Effector memory CD4-positive, alpha-beta T cell (primary cell): ENCODE data around the gene SERTAD2.

ENCODE experiments used
- DNase-seq, 3 donors: peaks; one replicate each; pipeline ENCODE4 v3.0.0-alpha.2; 2020
- H3K27ac ChIP-seq: 2 replicates; pipeline ENCODE4 v1.7.0; 2013; ENCODE audit warnings: mild to moderate bottlenecking, low read length, moderate library complexity; ENCODE audit not compliant: insufficient read depth, poor library complexity, severe bottlenecking
- H3K27me3 ChIP-seq: replicated peaks from 2 replicates; pipeline ENCODE4 v1.7.0; 2013; ENCODE audit warnings: mild to moderate bottlenecking, low read length; ENCODE audit not compliant: insufficient read depth, control insufficient read depth, poor library complexity, severe bottlenecking
- H3K36me3 ChIP-seq: 2 replicates; pipeline ENCODE4 v1.7.0; 2013; ENCODE audit warnings: mild to moderate bottlenecking, low read length, moderate library complexity; ENCODE audit not compliant: control insufficient read depth, insufficient read depth
- H3K4me1 ChIP-seq: 2 replicates; pipeline ENCODE4 v1.7.0; 2013; ENCODE audit warnings: low read length, mild to moderate bottlenecking; ENCODE audit not compliant: control insufficient read depth, insufficient read depth, poor library complexity, severe bottlenecking
- H3K4me3 ChIP-seq: 2 replicates; pipeline ENCODE4 v1.7.0; 2013; ENCODE audit warnings: low read length, low read depth, mild to moderate bottlenecking; ENCODE audit not compliant: insufficient read depth, poor library complexity, severe bottlenecking
- H3K9me3 ChIP-seq: 2 replicates; pipeline ENCODE4 v1.7.0; 2013; ENCODE audit warnings: mild to moderate bottlenecking, low read length, moderate library complexity; ENCODE audit not compliant: control insufficient read depth

Gene SERTAD2

GRCh38 chr2:64650722-64651338, 2.9 kb downstream of the SERTAD2 start:
- Histone ChIP-seq H3K36me3 (no peaks in the 10 kb centered on the region), H3K27me3 (no peaks in the 10 kb centered on the region), H3K4me1 (peaks cover 17% of the 10 kb centered on the region), H3K27ac (no peak overlapping the region), H3K9me3 (no peaks in the 10 kb centered on the region), H3K4me3 (no peak overlapping the region)
- DNase-seq: no peak

GRCh38 chr2:64650296-64650695, 3.4 kb downstream of the SERTAD2 start:
- no peak for DNase-seq
- H3K4me3 ChIP-seq: no peak overlapping the region
- H3K27me3 ChIP-seq: no peaks in the 10 kb centered on the region
- H3K36me3 ChIP-seq: no peaks in the 10 kb centered on the region
- H3K4me1 ChIP-seq: peaks cover 12% of the 10 kb centered on the region
- H3K27ac ChIP-seq: no peak overlapping the region
- no peaks in the 10 kb centered on the region for H3K9me3 ChIP-seq

- Histone ChIP-seq H3K27me3 (no peaks in the 10 kb centered on the region), H3K36me3 (no peaks in the 10 kb centered on the region), H3K4me3 (no peak overlapping the region), H3K9me3 (no peaks in the 10 kb centered on the region), H3K4me1 (peaks cover 12% of the 10 kb centered on the region), H3K27ac (no peak overlapping the region)
- no peak for DNase-seq
These were observed 4.1 kb downstream of the SERTAD2 start for GRCh38 chr2:64649626-64650025.

- H3K4me1 ChIP-seq: peaks cover 12% of the 10 kb centered on the region
- no peaks in the 10 kb centered on the region for H3K9me3 ChIP-seq
- no peaks in the 10 kb centered on the region for H3K36me3 ChIP-seq
- H3K27ac ChIP-seq: no peak overlapping the region
- no peak overlapping the region for H3K4me3 ChIP-seq
- no peaks in the 10 kb centered on the region for H3K27me3 ChIP-seq
- no peak for DNase-seq
These were observed 4.7 kb downstream of the SERTAD2 start for GRCh38 chr2:64649013-64649484.

GRCh38 chr2:64646007-64646880, 7.5 kb downstream of the SERTAD2 start:
- H3K27ac ChIP-seq: no peak overlapping the region
- peaks cover 4% of the 10 kb centered on the region for H3K4me1 ChIP-seq
- H3K4me3 ChIP-seq: no peak overlapping the region

GRCh38 chr2:64644458-64645382, 9.0 kb downstream of the SERTAD2 start:
- peak overlapping the region; percentile 18 for H3K4me3 ChIP-seq
- H3K36me3 ChIP-seq: no peaks in the 10 kb centered on the region
- H3K27ac ChIP-seq: no peak overlapping the region
- DNase-seq: no peak
- no peaks in the 10 kb centered on the region for H3K27me3 ChIP-seq
- no peaks in the 10 kb centered on the region for H3K9me3 ChIP-seq
- H3K4me1 ChIP-seq: peaks cover 4% of the 10 kb centered on the region

More at GRCh38 chr2:64646007-64646880, 7.5 kb downstream of the SERTAD2 start:
- DNase-seq: peak; percentile 62 to 74 (median 63)
- Histone ChIP-seq H3K9me3 (no peaks in the 10 kb centered on the region), H3K27me3 (no peaks in the 10 kb centered on the region), H3K36me3 (no peaks in the 10 kb centered on the region)

GRCh38 chr2:64643838-64644457, 9.8 kb downstream of the SERTAD2 start:
- Histone ChIP-seq H3K27ac (no peak overlapping the region), H3K4me1 (peaks cover 4% of the 10 kb centered on the region)
- no peak for DNase-seq

GRCh38 chr2:64641599-64641998, 12.1 kb downstream of the SERTAD2 start:
- peaks cover 3% of the 10 kb centered on the region for H3K4me1 ChIP-seq
- no peak for DNase-seq
- no peak overlapping the region for H3K27ac ChIP-seq
- H3K4me3 ChIP-seq: no peak overlapping the region
- no peaks in the 10 kb centered on the region for H3K27me3 ChIP-seq
- no peaks in the 10 kb centered on the region for H3K9me3 ChIP-seq
- H3K36me3 ChIP-seq: no peaks in the 10 kb centered on the region

More at GRCh38 chr2:64643838-64644457, 9.8 kb downstream of the SERTAD2 start:
- no peaks in the 10 kb centered on the region for H3K9me3 ChIP-seq
- H3K36me3 ChIP-seq: no peaks in the 10 kb centered on the region
- H3K4me3 ChIP-seq: no peak overlapping the region
- H3K27me3 ChIP-seq: no peaks in the 10 kb centered on the region
